ENCODE results near the gene ITIH1. TPM values are rescaled to one million over a fixed set of nuclear protein-coding genes. Genes with fewer than 3 reads are reported as not detected.

Gene ITIH1
- total RNA-seq, 1 donor from 2014 or later = not detected

DNA sequence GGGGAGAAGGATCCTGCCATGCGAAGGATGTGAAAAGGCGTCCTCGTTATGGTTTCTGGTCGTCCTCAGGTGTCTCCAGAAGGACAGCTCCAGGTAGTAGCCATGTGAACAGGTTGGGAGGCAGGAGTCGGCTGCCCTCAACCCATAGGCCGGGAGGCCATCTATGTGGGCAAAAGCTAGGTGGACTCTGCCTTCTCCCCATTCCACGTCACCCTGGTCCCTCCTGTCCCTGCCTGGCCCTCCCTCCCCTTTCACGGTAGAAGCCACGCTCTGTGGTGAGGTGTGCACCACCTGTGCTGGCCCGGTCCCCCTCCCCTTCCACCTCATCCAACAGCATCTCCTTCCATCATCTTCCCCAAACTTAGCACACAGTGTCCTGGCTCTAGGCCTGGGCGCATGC, 33.5 kb downstream of the ITIH1 start:
- no peak for DNase-seq (ENCODE audit: low spot score)

DNA sequence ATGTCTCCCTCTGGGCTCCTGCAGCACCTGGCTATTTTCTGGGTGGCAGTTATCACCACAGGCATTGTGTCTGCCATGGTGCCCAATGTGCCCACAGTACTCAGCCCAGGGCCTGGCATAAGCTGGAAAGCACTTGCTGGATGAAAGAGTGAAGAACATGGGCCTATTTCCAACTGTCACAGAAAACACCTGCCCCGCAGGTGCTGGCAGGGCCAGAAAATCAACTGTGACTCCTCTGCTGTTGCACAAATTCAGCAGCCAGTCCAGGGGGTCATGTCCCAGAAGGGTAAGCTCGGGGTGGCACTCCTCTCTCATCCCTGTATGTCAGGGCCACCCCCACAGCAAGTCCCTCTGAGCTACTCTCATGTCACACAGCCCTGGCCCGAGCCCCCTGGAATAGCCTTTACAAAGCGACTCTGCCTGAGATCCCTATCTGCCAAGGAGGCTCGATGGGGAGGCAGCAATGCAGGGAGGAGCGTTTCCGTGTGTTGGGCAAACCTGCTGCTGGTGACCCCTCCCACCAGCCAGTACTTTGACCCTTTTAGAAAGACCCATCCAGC, 34.1 kb downstream of the ITIH1 start:
- DNase-seq (ENCODE audit: low spot score) = no peak

DNA sequence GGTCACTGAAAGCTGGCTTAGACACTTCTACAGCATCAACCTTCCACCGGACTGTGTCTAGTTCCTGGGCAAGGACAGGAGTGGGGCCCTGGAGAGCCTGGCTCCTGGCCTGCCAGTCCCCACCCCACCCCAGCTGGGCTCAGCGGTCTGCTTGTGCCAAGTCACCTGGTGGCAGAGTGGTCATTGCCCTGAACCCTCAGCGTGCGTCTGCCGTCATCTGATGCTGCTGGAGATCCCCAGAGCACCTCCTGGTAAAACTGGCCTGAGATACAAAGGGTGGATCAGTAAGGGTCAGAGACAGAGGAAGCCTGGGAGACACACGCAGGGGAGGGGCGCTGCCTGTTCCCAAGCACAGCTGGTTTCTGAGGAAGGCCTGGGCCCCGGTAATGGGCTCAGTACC, 36.4 kb downstream of the ITIH1 start:
- no peak for DNase-seq (ENCODE audit: low spot score)

DNA sequence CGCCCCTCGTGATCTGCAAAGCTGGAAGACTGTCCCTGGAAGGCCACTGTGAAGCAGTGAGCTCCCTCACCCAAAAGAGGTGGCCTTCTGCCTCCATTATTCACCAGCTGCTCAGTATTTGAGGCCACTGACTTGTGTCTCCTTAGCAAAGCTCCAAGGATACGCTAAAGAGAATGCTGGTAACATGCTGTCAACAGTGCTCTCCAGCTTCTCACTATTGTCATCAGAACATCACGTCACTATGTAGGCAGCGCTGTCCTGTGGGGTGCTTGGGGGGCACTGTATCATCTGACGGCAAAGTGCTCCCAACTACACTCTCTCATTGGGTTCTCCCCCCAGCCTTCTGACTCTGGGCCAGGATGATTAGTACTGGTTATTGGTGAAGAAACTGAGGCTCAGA, 38.8 kb downstream of the ITIH1 start:
- DNase-seq (ENCODE audit: low spot score) = no peak

DNA sequence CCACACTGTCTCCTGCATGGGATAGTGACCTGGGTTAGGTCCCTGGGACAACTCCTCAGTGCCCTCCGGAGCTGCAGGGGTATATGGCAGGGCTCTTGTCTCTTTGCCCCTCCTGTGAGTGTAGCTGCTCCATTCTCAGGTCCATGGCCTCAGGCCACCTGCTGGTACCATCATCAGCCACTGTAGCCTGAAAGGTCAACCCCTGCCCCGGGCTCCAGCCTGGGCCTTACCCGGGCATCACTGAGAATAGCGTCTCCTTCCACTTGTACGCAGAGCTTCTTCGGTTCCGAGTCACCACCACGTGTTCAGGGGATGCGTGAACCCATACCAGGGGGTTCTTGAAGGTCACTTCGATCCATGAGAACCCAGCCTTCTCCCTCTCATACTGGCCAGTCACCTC, 39.3 kb downstream of the ITIH1 start:
- no peak for DNase-seq (ENCODE audit: low spot score)

DNA sequence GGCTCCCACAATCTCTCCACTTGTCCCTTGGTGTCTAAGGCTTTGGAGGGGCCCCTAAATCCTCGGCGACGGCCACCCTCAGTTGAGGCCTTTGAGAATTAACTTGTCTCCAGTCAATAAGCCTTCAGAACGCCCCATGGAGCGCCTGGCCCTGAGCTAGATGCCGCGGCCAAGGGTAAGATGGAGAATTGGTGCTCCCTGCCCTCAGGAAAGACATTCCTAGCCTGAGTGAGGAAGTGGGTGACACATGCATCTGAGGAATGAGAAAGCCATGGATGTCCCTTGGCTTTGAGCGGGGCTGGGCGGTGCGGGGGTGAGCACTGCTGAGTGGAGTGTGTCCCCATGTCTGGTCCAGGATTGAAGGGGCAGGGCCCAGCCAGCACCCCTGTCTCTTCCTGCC, 39.8 kb downstream of the ITIH1 start:
- no peak for DNase-seq (ENCODE audit: low spot score)

DNA sequence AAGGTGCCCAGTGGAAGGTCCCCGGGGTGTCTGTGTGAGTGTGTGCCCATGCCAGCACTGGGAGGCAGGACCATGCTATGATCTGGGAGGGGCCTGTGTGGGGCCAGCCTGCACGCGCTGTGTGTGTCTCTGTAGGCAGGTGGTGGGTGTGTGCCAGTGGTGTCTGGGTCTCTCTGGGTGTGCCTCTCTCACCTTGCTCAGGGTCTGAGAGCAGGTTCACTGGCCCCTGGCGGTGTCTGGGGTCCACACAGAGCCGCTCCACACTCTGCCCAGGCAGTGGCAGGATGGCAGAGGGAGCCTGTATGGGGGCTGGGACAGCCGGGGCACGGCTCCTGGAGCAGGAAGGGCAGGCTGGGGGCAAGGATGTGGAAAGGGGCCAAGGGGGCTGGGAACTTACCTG, 40.5 kb downstream of the ITIH1 start:
- DNase-seq (ENCODE audit: low spot score) = no peak

DNA sequence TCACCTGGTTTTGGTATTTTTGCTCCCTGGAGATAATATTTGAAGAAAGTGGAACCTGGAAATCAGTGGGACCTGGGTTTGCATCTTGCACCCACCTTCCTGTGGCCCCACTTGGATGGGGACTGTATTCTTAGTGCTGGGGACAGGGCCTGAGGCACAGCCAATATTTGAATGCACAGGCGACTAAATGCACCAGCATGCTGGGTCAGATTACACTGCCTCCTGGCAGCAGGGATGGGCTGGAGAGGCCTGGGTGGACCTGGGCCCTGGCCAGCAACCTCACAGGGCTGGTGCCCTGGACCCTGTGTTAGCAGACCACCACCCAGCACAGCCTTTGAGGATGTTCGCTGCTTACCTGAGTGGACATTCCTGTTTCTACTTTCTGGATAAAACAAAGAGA, 42.5 kb downstream of the ITIH1 start:
- no peak for DNase-seq (ENCODE audit: low spot score)

DNA sequence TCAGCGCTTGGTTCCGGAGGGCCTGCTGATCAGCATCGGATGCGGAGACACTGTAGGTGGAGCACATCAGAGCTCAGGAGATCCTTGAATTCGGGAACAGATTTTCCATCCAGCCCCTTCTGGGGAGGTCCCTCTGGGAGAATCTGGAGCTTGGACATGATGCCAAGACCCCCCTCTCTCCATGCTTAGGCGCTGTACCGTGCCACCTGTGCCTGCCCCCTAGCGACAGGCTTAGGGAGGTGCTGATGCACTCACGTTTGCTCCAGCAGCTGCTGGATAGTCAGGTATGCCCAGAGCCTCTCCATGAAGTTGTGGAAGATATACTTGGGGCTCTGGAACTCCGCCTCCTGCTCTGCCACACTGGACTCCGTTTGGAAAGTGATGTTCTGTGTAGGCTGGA, 43.3 kb downstream of the ITIH1 start:
- DNase-seq (ENCODE audit: low spot score) = no peak

DNA sequence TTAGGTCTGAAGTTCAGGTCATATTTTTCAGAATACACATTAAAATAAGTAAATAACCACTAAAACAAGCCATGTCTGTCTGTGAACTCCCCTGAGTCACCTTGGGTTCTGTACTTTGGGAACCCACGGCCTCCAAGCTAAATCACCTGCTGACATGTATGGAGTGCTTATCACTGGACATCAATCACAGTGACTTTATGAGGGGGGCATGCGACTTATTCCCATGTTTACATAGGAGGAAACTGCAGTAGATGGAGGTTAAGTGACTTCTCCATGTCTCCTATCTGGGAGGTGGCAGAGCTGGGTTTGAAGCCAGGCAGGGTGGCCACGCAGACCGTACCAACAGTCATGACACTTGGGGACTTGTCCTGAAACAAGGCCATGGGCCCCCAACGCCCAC, 45.0 kb downstream of the ITIH1 start:
- DNase-seq (ENCODE audit: low spot score) = no peak

DNA sequence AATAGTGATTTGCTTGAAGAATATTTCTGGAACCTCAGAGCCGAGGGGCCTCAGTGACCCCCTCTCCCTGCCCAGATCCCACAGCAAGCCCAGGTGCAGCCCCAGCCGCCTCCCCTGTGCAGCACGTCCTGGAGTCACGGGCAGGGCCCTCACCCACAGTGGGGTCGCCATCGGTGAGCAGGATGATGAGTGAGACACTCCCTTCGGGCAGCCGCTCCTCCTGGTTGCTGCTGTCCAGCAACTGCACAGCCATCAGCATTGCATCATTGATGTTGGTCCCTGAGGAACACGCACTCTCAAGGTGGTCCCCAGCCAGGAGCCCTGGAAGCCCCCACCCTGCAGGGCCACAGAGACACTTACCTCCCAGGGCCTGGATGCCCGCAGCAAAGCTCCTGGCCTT, 46.6 kb downstream of the ITIH1 start:
- DNase-seq (ENCODE audit: low spot score) = no peak

DNA sequence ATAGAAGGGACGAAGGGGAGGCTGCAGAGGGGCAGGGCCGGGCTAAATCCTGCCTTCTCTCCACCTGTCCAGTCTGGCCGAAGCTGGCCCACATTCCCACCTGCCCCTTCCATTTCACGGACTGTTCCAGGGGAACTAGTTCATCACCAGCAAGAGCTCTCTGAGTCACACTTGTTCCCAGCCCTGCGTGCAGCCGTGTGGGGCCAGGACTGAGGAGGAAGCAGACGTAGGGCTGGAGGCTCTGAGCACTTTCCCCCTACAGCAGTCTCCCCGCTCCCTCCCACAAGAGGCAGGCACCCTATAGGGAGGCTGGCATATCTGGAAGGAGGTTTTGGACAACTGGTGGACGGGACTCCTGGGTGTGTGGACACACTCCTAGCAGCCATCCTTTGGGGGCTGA, 50.0 kb downstream of the ITIH1 start:
- no peak for DNase-seq (ENCODE audit: low spot score)

DNA sequence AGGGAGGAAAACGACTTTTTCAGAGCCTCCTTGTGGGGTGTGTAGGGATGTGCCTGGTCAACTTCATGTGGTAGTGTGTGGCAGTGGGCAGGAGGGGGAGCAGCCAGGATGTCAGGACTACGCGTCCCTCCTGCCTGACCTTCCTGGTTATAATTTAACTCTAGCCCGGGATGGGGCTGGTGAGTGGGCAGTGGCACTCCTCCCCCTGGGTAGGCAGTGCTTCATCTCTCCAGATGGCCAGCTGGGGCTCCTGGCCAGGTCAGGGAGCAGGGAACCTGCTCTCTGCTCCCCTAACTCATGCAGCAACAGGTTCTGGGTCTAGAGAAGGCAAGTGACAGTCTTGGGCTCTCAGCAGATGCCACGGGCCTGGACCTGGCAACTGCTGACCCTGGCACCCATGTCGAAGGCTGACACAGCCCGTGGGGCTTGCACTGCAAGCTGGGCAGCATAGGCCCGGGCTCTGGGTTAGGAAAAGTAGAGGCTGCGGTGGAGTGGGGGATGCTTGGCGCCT, 50.5 kb downstream of the ITIH1 start:
- DNase-seq (ENCODE audit: low spot score) = no peak

DNA sequence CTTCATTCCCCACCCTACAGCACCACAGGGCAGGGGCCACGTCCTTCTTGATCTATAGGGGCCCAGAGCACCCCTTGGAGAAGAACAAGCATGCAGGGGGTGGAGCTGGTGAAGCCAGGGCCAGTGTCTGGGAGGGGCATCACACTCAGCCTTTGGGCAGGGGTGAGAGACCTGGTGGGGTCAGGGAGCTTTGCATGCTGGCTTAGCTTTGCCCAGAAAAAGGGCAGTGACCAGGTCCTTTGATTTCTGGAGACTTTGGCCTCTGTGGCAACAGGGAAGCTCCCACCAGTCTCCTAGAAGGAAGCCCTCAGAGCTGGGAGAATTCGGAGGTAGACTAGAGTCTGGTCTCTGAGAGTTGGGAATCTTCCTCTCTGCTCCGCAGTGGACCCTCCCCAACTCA, 52.1 kb downstream of the ITIH1 start:
- no peak for DNase-seq (ENCODE audit: low spot score)

DNA sequence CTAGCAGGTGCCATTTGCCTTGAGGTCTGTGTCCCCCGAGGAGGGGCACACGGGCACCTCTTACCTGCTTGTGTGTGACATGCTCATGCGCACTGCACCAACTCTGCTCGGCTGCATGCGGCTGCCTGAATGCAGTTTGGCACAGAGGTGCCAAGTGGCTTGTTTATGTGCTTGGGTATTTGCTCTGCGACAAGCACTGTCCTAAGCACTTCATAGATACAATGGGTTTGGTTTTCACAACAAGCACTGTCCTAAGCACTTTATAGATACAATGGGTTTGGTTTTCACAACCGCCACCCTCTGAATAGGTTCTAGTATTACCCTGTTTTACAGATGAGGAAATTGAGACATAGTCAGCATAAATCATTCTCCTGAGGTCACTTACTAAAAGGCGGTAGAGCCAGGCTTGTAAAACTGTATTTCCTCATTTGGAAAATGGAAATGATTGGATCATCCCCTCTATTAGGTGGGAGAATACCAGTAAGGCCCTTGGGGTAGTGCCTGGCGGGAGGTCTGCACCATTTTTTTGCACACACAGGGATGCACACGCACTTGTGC, 52.6 kb downstream of the ITIH1 start:
- no peak for DNase-seq (ENCODE audit: low spot score)

DNA sequence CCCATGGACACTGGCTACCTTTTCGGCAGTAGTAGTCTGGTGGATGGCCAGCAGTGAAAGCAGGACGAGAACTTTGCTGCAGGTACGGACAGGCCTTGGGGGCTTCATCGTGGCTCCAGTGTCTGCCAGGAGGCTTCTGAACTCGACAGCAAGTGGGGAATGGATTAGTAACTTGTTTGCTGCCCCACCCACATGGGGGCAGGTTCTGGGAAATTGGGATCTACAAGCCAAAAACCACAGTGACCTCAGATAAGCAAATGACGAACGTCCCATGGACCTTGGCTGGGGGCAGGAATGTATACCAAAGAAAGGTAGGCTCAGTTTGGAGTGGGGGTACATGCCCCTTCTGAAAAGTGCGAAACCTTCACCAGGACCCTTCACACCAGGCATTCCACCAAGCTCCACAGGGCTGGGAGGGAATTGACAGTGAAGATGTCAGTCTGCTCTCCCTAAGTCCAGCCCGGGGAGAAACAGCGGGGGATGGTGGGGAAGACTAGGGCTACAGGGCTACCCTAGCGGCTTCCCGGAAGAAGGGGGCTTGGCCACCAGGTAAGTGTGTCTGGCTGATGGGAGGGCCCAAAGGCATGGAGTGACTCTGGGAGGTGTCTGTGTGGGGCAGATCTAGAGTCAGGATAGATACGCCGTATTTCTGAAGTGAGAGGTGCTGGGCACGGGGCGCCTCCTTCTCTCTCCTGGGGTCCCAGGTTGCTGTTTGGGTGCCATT, 53.3 kb downstream of the ITIH1 start, which contains the start of gene ITIH4:
Gene ITIH4, minus strand, starts transcription at position 138 of the 724 bp plus-strand sequence. Its CDS starts 30 bp downstream, at position 108.
- no peak for DNase-seq (ENCODE audit: low spot score)

DNA sequence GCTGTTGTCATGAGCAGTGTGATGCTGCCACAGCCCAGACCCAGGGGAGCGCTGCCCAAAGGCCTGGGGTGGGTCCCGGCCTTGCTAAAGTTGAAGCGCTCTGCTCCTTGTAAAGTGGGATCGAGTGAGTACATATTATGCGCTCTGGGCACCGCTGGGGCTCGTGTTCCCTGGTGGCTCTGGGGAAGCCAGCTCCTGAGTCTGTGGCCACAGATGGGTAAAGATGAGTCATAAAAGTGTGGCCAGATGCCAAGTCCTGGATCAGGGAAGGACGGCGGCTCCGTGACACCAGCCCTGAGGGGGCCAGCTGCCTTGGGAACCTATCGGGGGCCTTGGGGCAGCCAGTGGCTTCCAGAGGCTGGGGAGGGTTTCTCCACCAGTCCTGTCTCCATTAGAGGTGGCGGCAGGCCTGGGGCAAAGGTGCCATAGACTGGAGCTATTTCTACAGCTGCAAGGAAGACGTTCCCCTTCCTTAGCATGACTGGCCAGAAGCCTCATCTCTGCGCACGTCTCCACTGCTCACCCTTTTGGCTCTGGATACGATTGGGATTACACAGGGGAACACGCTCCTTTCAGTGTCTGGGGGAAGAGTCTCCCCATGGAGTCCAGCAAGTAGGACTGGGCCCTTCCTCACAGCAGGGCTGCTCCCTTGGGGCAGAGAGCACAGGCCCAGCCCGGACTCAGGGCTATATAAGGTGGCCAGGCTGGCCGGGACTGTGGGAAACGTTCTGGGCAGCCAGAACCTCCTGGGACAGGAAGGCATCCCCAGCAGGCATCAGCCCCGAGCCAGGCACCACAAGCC, 54.3 kb downstream of the ITIH1 start:
- no peak for DNase-seq (ENCODE audit: low spot score)

DNA sequence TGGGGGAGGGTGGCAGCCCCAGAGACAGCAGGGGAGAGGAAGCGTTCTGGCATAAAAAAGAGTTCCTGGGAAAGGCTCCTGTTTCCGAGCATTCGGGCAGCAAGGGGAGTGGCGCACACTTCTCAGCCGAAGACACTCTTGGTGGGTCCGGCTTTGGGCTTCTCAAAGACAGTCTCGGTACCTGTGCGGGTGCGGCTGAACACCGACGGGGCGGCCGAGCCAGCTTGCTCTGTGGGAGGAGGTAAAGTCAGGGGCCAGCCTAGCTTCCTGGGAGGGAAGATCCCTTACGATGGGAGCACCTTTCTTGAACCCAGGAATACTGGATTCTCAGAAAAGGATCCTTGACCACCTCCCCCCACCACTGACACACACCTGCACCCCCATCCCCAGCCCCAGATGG, 55.8 kb downstream of the ITIH1 start:
- no peak for DNase-seq (ENCODE audit: low spot score)

DNA sequence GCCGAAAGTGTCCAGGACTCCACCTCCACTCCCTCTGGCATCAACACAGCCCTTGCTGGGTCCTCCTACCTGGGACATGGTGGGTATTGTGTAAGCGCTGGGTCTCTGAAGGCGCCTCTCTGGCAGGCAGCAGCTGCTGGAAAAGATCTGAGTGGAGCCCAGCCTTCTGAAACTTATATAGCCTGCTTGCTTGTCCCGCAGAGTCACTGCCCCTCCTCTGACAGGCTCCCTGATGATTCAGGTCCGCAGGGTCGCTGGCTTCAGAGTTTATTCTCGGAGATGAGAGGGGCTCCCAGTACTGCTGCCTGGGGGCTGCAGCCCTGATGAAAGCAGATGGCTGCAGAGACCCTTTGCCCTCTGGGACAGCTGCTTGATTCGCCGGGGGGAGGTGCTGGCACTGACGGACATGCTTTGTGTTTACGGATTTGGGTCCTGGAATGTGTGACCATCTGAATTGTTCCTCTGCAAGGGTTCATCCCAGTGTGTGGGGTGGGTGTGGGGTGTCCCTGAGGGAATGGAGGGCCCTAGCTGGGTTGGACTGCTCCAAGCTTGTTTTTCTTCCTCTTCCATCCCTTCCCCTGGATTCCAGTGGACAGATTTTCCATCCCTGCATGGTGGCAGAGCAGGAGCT, 57.6 kb downstream of the ITIH1 start, which contains the start of gene MUSTN1:
Gene MUSTN1, minus strand, starts transcription at position 149 of the 631 bp plus-strand sequence. Its CDS starts 71 bp downstream, at position 78.
- no peak for DNase-seq (ENCODE audit: low spot score)

DNA sequence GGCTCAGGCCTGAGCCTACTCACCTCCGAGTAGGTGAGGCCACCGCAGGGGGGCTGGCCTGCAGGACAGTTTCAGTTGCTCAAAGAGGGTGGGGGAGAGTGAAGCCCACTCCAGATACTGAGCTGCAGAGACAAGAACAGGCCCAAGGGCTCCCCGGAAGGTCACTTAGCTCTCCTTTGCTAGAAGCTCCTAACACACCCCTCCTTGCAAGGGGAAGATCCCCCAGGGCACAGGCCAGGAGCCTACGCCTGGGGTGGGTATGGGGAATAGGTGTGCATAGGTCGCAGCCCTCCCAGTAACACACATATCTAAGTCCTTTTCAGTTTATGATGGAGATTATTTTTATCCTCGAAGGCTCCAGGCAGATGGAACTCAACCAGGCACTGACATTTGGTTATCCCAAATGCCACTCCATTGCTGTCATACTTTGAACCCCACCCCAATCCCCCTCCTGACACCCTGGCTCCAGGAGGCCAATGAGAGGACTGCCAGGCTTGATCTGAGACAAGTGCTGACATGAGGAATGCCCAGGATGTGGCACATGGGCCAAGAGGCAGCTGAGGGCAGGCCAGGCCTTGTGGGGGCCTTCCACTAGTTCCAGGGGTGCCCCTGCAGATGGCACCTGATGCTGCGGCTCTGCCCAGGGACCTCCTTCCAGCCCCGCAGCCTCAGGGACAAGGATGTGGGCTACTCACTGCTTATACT, 58.5 kb downstream of the ITIH1 start:
- DNase-seq (ENCODE audit: low spot score) = no peak

DNA sequence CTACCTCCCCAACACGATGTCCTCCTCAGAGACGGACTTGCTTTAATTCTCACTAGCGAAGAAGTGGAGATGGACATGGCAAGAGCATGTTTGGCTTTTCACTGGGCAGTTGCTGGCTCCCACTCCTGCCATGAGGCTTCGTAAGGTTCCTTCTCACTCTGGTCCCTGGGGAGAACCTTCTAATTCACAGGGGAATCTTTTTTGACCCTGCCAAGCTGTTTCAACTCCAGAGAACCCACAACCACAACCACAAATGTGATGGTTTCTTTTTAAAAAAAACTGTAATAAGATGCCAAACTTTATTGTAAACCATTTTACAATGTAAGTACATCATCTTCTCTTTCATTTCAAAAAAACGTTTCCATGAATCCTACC, 59.1 kb downstream of the ITIH1 start:
- DNase-seq (ENCODE audit: low spot score) = no peak
